Spinal cord (tissue), 10 donors: ENCODE data around the gene EDARADD. TPM values are rescaled to one million over a fixed set of nuclear protein-coding genes. Genes with fewer than 3 reads are reported as not detected.

Experiments used
- DNase-seq, 6 donors: peaks; one replicate each; pipeline versions ENCODE4 v3.0.0 to v3.0.0-alpha.2; 2013 to 2015; ENCODE audit warnings: low spot score in 6 of 6, low read depth in 4 of 6
- H3K27ac ChIP-seq: one replicate; pipeline ENCODE4 v1.5.1; 2013; ENCODE audit warnings: low read depth, low read length, control low read depth
- H3K27me3 ChIP-seq: one replicate; pipeline ENCODE4 v1.6.1; 2013; ENCODE audit warnings: low read length; ENCODE audit not compliant: control insufficient read depth, insufficient read depth
- H3K36me3 ChIP-seq: one replicate; pipeline ENCODE4 v1.6.1; 2013; ENCODE audit warnings: low read length; ENCODE audit not compliant: control insufficient read depth, insufficient read depth
- H3K4me1 ChIP-seq: one replicate; pipeline ENCODE4 v1.6.1; 2013; ENCODE audit warnings: low read length; ENCODE audit not compliant: control insufficient read depth, insufficient read depth
- H3K4me3 ChIP-seq: one replicate; pipeline ENCODE4 v1.5.1; 2013; ENCODE audit warnings: low read depth, low read length, control low read depth
- H3K9me3 ChIP-seq: one replicate; pipeline ENCODE4 v1.6.1; 2013; ENCODE audit warnings: low read length; ENCODE audit not compliant: control insufficient read depth, insufficient read depth
- WGBS: methylation state at CpG from one replicate; pipeline ENCODE4 v1.1.5; 2013; ENCODE audit warnings: missing lambda C conversion rate; ENCODE audit not compliant: insufficient coverage; 5-methylcytosine and 5-hydroxymethylcytosine counted together
- polyA plus RNA-seq, 2 donors: library from polyadenylated mRNA; unstranded; fragments of 120-200 nt; gene quantifications; one replicate each; pipeline ENCODE4 v1.2.1, GENCODE V29; 2013; ENCODE audit not compliant: insufficient read length in 2 of 2
- total RNA-seq, 2 donors: library from RNA; depleted of rRNA in 1 of 2; stranded (reverse); fragments of 120-200 nt in 1 of 2; fragments of >200 nt in 1 of 2; gene quantifications; one replicate each; pipeline versions ENCODE4 v1.2.3 to v1.2.4, GENCODE V29; 2013 to 2014
- donor health status: healthy.

The EDARADD gene
- total and polyA plus RNA-seq, 4 donors: 0.89 to 2.1 (median 1.4) TPM

DNA sequence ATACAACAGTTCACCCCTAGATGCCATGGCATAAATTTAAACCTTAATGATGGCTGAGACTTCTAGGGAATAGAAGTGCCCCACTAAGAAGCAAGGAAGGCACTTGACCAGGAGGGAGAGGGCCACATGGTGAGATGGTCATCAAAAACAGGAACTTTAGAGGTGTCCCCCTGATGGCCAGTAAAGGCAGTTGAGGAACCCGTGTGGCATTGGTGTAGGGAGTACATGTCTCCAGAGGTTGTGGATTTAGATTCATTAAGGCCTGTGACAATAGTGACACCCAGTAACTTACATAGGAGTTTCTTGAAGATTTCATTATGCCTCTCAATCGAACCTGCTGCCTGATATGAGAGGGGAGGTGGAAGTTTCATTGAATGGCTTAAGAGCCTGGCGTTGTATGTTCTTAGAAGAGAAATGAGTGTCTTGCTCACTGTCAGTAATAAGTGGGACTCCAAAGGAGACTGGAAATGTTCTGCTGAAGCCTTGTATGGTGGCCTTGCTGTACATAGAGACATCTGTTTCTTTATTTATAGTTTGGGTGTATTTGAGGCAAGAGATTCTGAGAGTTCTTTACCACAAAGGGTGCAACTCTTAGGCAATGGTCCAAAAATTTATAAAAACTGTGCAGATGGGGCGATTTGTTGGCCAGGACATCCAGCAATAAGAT is 27.9 kb downstream of the EDARADD start:
- Histone ChIP-seq H3K9me3 (no peaks in the 10 kb centered on the region), H3K27me3 (no peaks in the 10 kb centered on the region), H3K4me3 (no peak overlapping the region), H3K36me3 (no peaks in the 10 kb centered on the region), H3K4me1 (no peaks in the 10 kb centered on the region), H3K27ac (no peak overlapping the region)
- 94% methylated on average over 4 of the region's 4 CpGs for WGBS
- DNase-seq: no peak

DNA sequence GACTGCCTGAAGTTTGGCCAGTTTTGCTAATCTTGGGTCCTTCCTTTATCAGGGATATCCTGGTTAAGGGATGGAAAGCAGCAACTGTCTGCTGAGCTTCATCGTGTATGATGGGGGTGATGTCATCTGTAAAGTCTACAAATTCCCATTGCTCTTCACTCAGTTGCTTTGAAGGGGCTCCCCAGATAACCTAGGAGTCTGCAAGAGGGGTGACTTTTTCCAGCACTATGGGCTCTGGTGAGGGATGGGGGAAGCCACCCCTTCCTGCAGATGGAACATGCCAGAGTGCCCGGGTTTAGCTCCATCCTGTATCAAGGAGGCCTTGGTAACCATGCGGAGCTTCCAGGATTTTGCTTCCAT is 28.4 kb downstream of the EDARADD start:
- no peaks in the 10 kb centered on the region for H3K27me3 ChIP-seq
- 100% methylated on average over 1 of the region's 3 CpGs for WGBS
- no peaks in the 10 kb centered on the region for H3K4me1 ChIP-seq
- no peak overlapping the region for H3K4me3 ChIP-seq
- no peak for DNase-seq
- H3K36me3 ChIP-seq: no peaks in the 10 kb centered on the region
- H3K27ac ChIP-seq: no peak overlapping the region
- H3K9me3 ChIP-seq: no peaks in the 10 kb centered on the region

DNA sequence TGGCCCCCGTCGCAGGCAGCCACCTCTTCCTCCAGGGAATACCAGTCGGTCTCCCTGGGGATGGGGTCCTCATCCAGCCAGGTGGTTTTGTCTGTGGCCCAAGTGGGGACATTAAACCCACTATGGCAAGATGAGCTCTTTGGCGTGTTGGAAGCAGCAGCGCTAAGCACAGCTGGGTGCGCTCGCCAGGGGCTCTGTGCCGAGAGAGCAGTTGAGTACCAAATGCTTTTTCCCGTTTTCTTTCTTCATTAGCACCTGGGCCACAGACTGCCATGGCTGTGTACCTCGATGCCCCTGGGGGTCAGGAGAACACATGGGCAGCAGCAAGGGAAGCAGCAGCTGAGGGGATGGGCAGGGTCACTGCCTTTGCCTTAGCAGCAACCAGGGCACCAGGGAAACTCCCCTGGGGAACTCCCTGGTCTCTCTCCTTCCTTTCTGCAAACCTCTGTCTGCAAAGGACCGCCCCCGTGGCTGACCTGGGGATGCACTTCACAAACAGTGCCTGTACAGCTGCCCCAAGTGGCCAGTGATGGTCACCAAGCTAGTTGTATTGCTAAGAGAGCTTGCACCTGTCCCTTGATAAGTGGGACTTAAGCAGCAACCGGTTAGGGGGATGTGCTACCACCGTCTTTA is 31.1 kb downstream of the EDARADD start:
- Histone ChIP-seq H3K4me3 (no peak overlapping the region), H3K9me3 (no peaks in the 10 kb centered on the region), H3K4me1 (no peaks in the 10 kb centered on the region), H3K36me3 (no peaks in the 10 kb centered on the region), H3K27ac (no peak overlapping the region), H3K27me3 (no peaks in the 10 kb centered on the region)
- DNase-seq: no peak
- WGBS: 87% methylated on average over 10 of the region's 14 CpGs

DNA sequence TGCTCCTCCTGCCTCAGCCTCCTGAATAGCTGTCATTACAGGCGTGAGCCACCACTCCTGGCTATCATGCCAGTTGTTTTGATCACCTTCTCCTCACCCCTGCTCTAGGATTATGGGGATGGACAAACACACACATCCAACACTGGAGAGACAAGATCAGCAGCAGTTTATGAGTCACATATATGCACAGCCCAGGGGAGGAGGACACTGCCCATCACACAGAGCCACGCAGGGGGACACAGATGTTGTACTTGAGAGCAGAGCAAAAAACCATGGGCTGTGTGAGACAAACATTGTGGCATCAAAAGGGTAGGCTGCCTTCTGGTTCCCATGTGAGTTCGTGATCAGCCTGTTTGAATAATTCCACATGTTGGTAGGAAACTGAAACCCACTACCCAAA is 32.1 kb downstream of the EDARADD start:
- no peak for DNase-seq
- Histone ChIP-seq H3K27me3 (no peaks in the 10 kb centered on the region), H3K36me3 (no peaks in the 10 kb centered on the region), H3K4me1 (no peaks in the 10 kb centered on the region), H3K4me3 (no peak overlapping the region), H3K27ac (no peak overlapping the region), H3K9me3 (no peaks in the 10 kb centered on the region)
- 100% methylated on average over 1 of the region's 3 CpGs for WGBS

DNA sequence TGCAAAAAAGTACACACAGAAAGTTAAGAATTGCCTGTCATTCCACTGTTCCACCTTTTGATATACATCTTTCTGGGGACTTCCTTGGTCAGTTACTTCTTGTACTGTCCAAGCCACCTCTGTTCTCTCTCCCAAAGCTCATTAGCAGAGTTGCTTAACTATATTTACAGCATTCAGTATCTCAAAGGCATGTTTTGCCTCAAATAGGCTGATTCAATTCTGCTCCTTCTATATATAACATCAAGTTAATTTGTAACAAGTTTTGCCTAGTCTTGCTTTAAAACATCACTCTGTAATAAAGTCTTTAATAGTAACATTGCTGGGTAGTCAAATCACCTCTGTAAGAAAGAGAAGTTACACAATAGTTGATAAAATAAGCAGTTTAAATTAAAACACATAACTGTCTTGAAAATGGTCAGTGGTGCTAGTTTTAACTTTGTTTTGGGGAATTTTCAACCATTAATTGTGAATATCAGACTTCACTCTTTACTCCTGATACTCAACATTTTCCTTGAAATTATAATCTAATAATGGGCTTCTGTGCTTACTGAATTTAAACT is 35.7 kb downstream of the EDARADD start:
- no peak overlapping the region for H3K27ac ChIP-seq
- H3K9me3 ChIP-seq: no peaks in the 10 kb centered on the region
- no peak overlapping the region for H3K4me3 ChIP-seq
- no peaks in the 10 kb centered on the region for H3K36me3 ChIP-seq
- DNase-seq: no peak
- H3K27me3 ChIP-seq: no peaks in the 10 kb centered on the region
- no peaks in the 10 kb centered on the region for H3K4me1 ChIP-seq

DNA sequence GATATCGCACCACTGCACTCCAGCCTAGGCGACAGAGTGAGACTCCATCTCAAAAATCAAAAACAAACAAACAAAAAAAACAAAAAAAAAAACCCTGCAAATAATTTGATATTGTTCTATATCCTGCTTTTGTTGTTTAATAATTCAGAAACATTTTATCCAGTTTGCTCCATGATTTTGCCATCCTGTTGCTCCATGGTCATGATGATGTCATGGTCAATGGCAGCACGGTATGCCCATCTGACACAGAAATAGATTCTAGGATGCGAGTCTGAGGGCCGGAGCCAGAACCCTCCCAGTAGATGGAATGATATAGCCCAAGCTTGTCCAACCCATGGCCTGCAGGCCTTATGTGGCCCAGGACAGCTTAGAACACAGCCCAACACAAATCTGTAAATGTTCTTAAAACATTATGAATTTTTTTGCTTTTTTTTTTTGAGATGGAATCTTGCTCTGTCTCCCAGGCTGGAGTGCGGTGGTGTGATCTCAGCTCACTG is 39.8 kb downstream of the EDARADD start:
- no peak overlapping the region for H3K27ac ChIP-seq
- H3K9me3 ChIP-seq: no peaks in the 10 kb centered on the region
- no peaks in the 10 kb centered on the region for H3K36me3 ChIP-seq
- no peaks in the 10 kb centered on the region for H3K27me3 ChIP-seq
- DNase-seq: no peak
- 100% methylated on average over 4 of the region's 6 CpGs for whole genome bisulfite sequencing
- H3K4me3 ChIP-seq: no peak overlapping the region
- no peaks in the 10 kb centered on the region for H3K4me1 ChIP-seq

DNA sequence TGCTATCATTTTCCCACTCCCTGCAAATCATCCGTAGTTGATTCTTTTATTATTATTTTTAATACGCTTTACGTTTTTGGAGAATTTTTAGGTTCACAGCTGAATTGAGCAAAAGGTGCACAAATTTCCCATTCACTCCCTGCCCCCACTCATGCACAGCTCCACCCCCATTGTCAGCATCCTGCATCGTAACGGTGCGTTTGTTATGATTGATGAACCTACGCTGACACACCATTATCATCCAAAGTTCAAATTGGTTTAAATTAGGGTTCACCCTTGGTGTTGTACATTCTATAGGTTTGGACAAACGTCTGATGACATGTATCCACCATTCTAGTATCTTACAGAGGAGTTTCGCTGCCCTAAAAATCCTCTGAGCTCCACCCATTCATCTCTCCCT is 44.5 kb downstream of the EDARADD start:
- H3K27me3 ChIP-seq: no peaks in the 10 kb centered on the region
- 80% methylated on average over 1 of the region's 9 CpGs for WGBS
- no peaks in the 10 kb centered on the region for H3K36me3 ChIP-seq
- no peak overlapping the region for H3K27ac ChIP-seq
- DNase-seq: no peak
- no peaks in the 10 kb centered on the region for H3K9me3 ChIP-seq
- H3K4me3 ChIP-seq: no peak overlapping the region
- no peaks in the 10 kb centered on the region for H3K4me1 ChIP-seq

DNA sequence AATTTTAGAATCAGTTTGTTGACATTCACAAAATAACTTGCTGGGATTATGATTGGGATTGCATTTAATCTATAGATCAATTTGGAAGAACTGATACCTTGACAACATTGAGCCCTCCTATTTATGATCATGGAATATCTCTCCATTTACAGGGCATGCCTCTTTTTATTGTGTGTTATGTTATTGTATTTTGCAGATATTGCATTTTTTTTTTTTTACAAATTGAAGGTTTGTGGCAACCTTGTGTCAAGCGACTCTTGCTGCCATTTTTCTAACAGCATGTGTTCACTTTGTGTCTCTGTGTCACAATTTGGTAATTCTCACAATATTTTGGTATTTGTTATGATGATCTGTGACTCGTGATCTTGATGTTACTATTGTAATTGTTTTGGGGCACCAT is 46.3 kb downstream of the EDARADD start:
- no peaks in the 10 kb centered on the region for H3K9me3 ChIP-seq
- no peaks in the 10 kb centered on the region for H3K27me3 ChIP-seq
- H3K36me3 ChIP-seq: no peaks in the 10 kb centered on the region
- no peak overlapping the region for H3K27ac ChIP-seq
- no peak for DNase-seq
- WGBS: 100% methylated on average over 1 of the region's 2 CpGs
- no peak overlapping the region for H3K4me3 ChIP-seq
- H3K4me1 ChIP-seq: no peaks in the 10 kb centered on the region

DNA sequence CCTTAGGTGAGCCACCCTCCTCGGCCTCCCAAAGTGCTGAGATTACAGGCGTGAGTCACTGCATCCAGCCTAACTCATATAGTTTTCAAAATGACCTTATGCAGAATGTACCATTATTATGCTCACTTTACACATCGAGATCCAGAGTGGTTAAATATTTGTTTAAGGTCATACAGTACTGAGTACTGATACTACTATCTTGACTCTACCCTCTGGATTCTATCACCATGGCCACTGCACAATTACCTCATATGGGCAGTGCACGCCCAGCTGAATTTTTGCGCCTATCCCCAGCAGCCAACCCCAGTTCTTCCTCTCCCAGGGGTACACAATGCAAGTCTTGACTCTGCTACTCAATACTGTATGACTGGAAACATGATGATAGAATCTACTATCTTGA is 56.7 kb downstream of the EDARADD start:
- Histone ChIP-seq H3K4me1 (no peaks in the 10 kb centered on the region), H3K4me3 (no peak overlapping the region), H3K27me3 (no peaks in the 10 kb centered on the region), H3K9me3 (no peaks in the 10 kb centered on the region), H3K36me3 (no peaks in the 10 kb centered on the region), H3K27ac (no peak overlapping the region)
- DNase-seq: no peak
- WGBS: 95% methylated on average over 3 of the region's 5 CpGs

DNA sequence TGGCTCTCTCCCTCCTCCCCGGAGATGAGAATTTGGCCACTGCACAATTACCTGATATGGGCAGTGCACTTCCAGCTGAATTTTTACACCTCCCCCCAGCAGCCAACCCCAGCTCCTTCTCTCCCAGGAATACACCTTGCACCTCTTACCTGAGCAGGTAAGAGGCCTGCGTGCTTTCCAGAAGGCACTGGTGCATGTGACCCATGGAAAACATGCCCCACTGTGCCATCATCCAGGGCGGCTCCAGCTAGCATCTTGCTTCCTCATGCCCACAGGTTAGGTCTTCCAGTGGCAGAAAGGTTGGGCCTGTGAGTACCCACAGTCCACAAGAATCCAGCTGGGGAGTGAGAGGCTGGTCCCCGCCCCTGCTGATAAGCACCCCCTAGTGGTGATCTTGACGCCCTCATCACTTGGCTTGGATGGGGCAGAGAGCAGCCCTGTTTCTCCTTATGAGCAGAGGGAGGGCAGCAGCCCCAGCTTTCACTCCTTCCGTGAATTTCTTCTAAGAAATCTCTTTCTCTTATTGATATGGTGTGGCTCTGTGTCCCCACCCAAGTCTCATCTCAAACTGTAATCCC is 57.8 kb downstream of the EDARADD start:
- no peak for DNase-seq
- Histone ChIP-seq H3K4me3 (no peak overlapping the region), H3K27ac (no peak overlapping the region), H3K27me3 (no peaks in the 10 kb centered on the region), H3K36me3 (no peaks in the 10 kb centered on the region), H3K9me3 (no peaks in the 10 kb centered on the region), H3K4me1 (no peaks in the 10 kb centered on the region)
- 90% methylated on average over 4 of the region's 6 CpGs for WGBS
